Sciatic nerve (tissue), 2 donors: ENCODE data around the gene AP1M2. TPM values are rescaled to one million over a fixed set of nuclear protein-coding genes. Genes with fewer than 3 reads are reported as not detected.
"Not testable (repeated sequence)": the region's sequence is repeated elsewhere in the genome, so short reads cannot be mapped to it uniquely, and the experiment has no call there.

ENCODE experiments used
- ATAC-seq: fragments of 200-7000 bp; cut with Tn5 transposase; one replicate; pipeline ENCODE4 v1.9.1; 2020; ENCODE audit warnings: mild to moderate bottlenecking, moderate library complexity
- DNase-seq: peaks from one replicate; pipeline ENCODE4 v3.0.0-alpha.2; 2020; ENCODE audit warnings: low spot score
- intact Hi-C: fragments of 100-400 bp; cut with DNase I; formaldehyde crosslinking; loops from one replicate; pipeline ENCODE4 v1.14.2; 2022
- total RNA-seq: library from RNA; stranded (reverse); fragmentation: NEBNext Ultra II Directional; extraction: Animal tissue kit (Norgen Biotek cat#: 25700); gene quantifications from one replicate; pipeline ENCODE4 v1.2.1, GENCODE V29; 2021
- donor health status: DM: no; HTN: no; CAD: no.
- donor health status: DM: no; HTN: no; CAD: no.

The AP1M2 gene
- total RNA-seq, 1 donor from 2014 or later, result not detected

- no peak for ATAC-seq
- no peak for DNase-seq
- intact Hi-C loops, result no loop called here
Observed at GRCh38 chr19:10550336-10550735, 36.8 kb downstream of the AP1M2 start.

- no peak for DNase-seq
- intact Hi-C loops, result no loop called here
Observed at GRCh38 chr19:10549733-10550132, 37.4 kb downstream of the AP1M2 start.

GRCh38 chr19:10548746-10549276 is 38.3 kb downstream of the AP1M2 start:
- ATAC-seq, result no peak
- intact Hi-C loops, result no loop called here
- DNase-seq, result no peak

More at GRCh38 chr19:10549733-10550132, 37.4 kb downstream of the AP1M2 start:
- no peak for ATAC-seq

- no peak for DNase-seq
- ATAC-seq, result no peak
- intact Hi-C loops, result no loop called here
Observed at GRCh38 chr19:10546817-10547216, 40.3 kb downstream of the AP1M2 start.

DNA sequence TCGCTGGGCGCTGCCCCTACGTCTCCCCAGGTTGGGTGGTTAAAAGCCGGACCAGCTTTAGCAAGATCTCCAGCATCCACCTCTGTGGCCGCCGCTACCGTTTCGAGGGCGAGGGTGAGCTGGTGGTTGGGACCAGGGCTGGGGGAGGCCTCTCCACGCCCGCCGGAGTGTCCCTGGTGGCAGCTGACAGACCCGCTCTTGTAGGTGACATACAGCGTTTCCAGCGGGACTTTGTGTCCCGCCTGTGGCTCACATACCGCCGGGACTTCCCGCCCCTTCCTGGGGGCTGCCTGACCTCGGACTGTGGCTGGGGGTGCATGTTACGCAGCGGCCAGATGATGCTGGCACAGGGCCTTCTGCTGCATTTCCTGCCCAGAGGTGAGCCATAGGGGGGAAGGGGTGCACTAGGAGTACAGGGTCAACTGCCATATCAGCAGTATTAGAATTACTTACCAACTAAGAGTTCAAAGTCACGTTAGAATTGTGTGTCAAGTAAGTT is 42.3 kb downstream of the AP1M2 start:
- no peak for DNase-seq
- ATAC-seq, result no peak
- intact Hi-C loops, result no loop called here

GRCh38 chr19:10544242-10544752 is 42.8 kb downstream of the AP1M2 start:
- ATAC-seq (peak; percentile 25), DNase-seq (no peak)
- intact Hi-C loops, result no loop called here

DNA sequence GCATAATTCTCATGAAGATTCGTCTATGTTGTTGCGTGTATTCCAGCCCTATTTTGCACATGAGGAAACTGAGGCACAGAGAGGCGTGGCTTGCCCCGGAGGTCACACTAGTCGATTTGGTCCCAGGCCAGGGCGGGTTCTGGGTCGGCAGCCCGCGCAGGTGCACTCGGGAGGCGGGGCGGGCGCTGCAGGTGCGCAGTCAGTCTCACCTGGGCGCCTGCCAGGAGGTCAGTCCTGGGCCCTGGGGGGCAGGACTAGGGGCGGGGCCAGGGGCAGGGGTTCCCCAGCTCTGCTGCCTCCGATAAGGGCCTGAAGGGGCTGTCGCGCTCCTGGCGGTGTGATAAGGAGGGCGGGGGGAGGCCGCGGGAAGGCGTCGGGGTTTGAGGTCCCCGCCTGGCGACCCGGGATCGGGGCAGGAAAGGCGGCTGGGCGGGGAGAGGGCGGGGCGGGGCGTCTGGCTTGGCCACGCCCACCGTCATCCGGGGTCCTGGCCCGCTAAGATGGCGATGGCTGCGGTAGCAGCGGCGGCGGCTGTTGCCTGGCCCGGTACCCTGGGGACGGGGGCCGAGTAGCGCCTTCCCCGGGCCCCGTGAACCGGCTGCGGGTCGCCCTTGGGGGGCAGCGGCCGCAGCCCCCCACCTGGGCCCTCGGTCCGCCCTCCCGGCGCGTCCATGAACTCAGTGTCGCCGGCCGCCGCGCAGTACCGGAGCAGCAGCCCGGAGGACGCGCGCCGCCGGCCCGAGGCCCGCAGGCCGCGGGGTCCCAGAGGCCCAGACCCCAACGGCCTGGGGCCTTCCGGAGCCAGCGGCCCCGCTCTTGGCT is 43.5 kb downstream of the AP1M2 start, which contains the start of gene ATG4D:
Gene ATG4D, plus strand, starts transcription at position 485 of the 822 bp plus-strand sequence. Its CDS starts 187 bp downstream, at position 672.
- peak; percentile 89 for ATAC-seq
- intact Hi-C loops, result no loop called here
- DNase-seq, result peak; percentile 85

GRCh38 chr19:10543059-10543419 is 44.1 kb downstream of the AP1M2 start:
- DNase-seq (no peak), ATAC-seq (no peak)
- intact Hi-C loops, result no loop called here

DNA sequence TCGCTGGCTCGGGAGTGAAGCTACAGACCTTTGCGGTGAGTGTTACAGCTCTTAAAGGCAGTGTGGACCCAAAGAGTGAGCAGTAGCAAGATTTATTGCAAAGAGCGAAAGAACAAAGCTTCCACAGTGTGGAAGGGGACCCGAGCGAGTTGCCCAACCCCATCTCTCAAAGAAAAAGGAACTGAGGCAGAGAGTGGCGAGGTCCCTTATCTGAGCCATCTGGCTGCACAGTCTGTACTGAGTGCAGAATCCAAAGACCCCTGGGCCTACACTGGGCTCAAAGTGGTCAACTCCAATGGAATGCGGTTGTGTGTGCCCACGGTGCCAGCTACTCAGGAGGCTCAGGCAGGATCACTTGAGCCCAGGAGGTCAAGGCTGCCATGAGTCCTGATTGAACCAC is 48.1 kb downstream of the AP1M2 start:
- DNase-seq, ATAC-seq, intact Hi-C loops: not testable (repeated sequence)

- no peak for DNase-seq
- intact Hi-C loops, result no loop called here
- no peak for ATAC-seq
Observed at GRCh38 chr19:10538204-10538983, 48.7 kb downstream of the AP1M2 start.

DNA sequence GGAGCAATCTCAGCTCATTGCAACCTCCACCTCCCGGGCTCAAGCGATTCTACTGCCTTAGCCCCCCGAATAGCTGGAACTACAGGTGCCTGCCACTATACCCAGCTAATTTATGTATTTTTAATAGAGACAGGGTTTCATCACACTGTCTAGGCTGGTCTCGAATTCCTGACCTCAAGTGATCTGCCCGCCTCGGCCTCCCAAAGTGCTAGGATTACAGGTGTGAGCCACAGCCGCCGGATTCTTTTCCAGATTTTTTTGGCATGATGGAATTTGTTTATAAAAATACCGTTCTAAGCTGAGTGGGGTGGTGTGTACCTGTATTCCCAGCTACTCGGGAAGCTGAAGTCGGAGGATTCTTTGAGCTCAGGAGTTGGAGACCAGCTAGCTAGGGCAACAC is 49.4 kb downstream of the AP1M2 start:
- DNase-seq, result no peak
- no peak for ATAC-seq
- intact Hi-C loops, result no loop called here

DNA sequence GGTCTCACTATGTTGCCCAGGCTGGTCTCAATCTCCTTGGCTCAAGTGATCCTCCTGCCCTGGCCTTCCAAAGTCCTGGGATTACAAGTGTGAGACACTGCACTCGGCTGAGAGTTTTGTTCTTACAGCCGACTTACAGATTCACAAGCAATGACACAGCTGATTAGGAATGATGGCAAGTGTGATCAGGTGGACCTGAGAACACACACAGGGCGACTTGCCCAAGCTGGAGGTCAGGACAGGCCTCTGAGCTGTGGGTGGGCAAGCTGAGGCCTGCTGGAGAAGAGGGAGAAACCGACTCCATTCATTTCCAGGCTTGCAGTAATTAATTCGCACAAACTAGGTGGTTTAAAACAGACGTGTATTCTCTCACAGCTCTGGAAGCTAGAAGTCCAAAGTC is 51.5 kb downstream of the AP1M2 start:
- DNase-seq (no peak), ATAC-seq (no peak)
- intact Hi-C loops, result no loop called here

- intact Hi-C loops, result no loop called here
- ATAC-seq, result no peak
- no peak for DNase-seq
Observed at GRCh38 chr19:10533646-10534386, 53.3 kb downstream of the AP1M2 start.

GRCh38 chr19:10532457-10532856 is 54.7 kb downstream of the AP1M2 start:
- ATAC-seq (no peak), DNase-seq (no peak)
- intact Hi-C loops, result no loop called here

GRCh38 chr19:10526887-10527286 is 60.2 kb downstream of the AP1M2 start:
- DNase-seq, intact Hi-C loops, ATAC-seq: not testable (repeated sequence)

DNA sequence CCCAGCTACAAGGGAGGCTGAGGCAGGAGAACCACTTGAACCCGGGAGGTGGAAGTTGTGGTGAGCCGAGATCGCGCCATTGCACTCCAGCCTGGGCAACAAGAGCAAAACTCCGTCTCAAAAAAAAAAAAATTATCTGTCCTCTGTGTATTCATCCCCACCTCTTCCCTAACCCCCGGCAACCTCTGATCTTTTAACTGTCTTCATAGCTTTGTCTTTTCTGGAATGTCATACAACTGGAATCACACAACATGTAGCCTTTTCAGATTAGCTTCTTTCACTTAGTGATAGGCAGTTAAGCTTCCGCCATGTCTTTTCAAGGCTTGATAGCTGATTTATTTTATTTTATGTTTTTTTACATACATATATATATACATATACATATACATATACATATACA is 61.5 kb downstream of the AP1M2 start:
- no peak for ATAC-seq
- no peak for DNase-seq
- intact Hi-C loops, result no loop called here

- intact Hi-C loops, result no loop called here
- DNase-seq (no peak), ATAC-seq (no peak)
Observed at GRCh38 chr19:10523135-10523636, 63.9 kb downstream of the AP1M2 start.
